NB4 (cell line): ENCODE data around the gene CAND2.

Experiments used
- CTCF ChIP-seq: IDR thresholded peaks from one replicate; pipeline ENCODE4 v1.5.1; 2012; ENCODE audit warnings: low read depth, low read length
- MYC ChIP-seq: IDR thresholded peaks from 2 replicates; pipeline ENCODE4 v1.6.1; 2011; ENCODE audit warnings: low read depth, low read length
- POLR2A ChIP-seq: IDR thresholded peaks from 2 replicates; pipeline ENCODE4 v1.6.1; 2011; ENCODE audit warnings: mild to moderate bottlenecking; ENCODE audit not compliant: insufficient read length; ENCODE audit errors: extremely low read depth

GRCh38 chr3:12878141-12878574 is 81.7 kb downstream of the CAND2 start:
- no peak for TF ChIP-seq CTCF
- no peak for TF ChIP-seq MYC
- TF ChIP-seq POLR2A, result no peak
